Measurements from ENCODE around the gene VAMP4. TPM values are rescaled to one million over a fixed set of nuclear protein-coding genes. Genes with fewer than 3 reads are reported as not detected.
"Not testable (repeated sequence)": the region's sequence is repeated elsewhere in the genome, so short reads cannot be mapped to it uniquely, and the experiment has no call there.

Gene VAMP4
- total RNA-seq, 6 experiments from 2014 or later, result 3.9 to 7.9 (median 6.0) TPM

DNA sequence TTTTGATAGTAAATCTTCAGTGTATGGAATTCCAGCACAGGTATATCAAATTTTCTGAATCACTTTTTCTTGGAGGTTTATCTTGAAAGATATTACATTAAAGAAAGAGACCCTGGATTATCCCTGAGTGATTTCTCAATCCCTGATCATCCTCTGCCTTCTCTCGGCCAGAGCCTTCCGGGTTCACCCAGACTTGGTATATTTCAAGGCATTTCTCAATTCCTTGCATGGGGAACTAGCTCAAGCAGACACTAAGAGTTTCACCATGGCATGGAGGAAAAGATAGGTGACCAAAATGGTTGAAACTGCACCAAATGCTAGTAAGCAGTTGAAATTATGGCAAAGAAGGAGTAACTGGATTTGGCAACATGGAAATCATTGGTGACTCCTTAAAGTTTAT lies 5.7 kb downstream of the VAMP4 start:
- ATAC-seq, result no peak
- TF ChIP-seq, protein P1, sequence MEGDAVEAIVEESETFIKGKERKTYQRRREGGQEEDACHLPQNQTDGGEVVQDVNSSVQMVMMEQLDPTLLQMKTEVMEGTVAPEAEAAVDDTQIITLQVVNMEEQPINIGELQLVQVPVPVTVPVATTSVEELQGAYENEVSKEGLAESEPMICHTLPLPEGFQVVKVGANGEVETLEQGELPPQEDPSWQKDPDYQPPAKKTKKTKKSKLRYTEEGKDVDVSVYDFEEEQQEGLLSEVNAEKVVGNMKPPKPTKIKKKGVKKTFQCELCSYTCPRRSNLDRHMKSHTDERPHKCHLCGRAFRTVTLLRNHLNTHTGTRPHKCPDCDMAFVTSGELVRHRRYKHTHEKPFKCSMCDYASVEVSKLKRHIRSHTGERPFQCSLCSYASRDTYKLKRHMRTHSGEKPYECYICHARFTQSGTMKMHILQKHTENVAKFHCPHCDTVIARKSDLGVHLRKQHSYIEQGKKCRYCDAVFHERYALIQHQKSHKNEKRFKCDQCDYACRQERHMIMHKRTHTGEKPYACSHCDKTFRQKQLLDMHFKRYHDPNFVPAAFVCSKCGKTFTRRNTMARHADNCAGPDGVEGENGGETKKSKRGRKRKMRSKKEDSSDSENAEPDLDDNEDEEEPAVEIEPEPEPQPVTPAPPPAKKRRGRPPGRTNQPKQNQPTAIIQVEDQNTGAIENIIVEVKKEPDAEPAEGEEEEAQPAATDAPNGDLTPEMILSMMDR (IDR thresholded peaks at IDR 0.05), result no peak
- intact Hi-C loops (cut with DNase I), result no loop called here

DNA sequence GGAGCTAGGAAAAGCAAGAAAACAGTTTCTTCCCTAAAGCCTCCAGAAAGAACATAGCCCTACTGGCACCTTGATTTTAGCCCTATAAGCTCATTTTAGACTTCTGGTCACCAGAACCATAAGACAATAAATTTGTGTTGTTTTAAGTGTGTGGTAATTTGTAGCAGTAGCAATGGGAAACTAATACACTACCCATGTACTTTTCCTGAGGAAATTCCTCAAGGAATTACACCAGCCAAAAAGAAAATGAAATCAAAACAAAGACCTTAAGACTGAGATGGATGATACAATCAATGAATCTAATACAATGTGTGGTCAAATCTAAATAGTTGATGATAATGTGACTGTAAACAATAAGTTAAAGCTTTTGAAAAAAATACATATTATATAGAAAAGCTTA lies 11.8 kb downstream of the VAMP4 start:
- TF ChIP-seq, protein P1 (IDR thresholded peaks at IDR 0.05), result no peak
- TF ChIP-seq POLR2A (IDR thresholded peaks at IDR 0.05), result no peak
- Histone ChIP-seq H3K27me3 (no peaks in the 10 kb centered on the region), H3K4me1 (no peaks in the 10 kb centered on the region), H3K4me3 (no peak overlapping the region), H3K36me3 (peaks cover 0 to 22% (median 4%) of the 10 kb centered on the region in 4 donors), H3K27ac (no peak overlapping the region), H3K9me3 (no peaks in the 10 kb centered on the region)
- DNase-seq, result no peak
- no peak for ATAC-seq
- intact Hi-C loops (cut with DNase I), result no loop called here

More for the DNA sequence above, 5.7 kb downstream of the VAMP4 start:
- Histone ChIP-seq H3K36me3 (peaks cover 0 to 24% (median 5%) of the 10 kb centered on the region in 4 donors), H3K9me3 (no peaks in the 10 kb centered on the region), H3K4me1 (peaks cover 0 to 8% (median 0%) of the 10 kb centered on the region in 4 donors), H3K4me3 (no peak overlapping the region), H3K27ac (no peak overlapping the region), H3K27me3 (no peaks in the 10 kb centered on the region)
- DNase-seq, result no peak
- WGBS (ENCODE audit: insufficient coverage, low coverage, low lambda C conversion rate, missing lambda C conversion rate), result 79% methylated on average over 2 of the region's 2 CpGs

DNA sequence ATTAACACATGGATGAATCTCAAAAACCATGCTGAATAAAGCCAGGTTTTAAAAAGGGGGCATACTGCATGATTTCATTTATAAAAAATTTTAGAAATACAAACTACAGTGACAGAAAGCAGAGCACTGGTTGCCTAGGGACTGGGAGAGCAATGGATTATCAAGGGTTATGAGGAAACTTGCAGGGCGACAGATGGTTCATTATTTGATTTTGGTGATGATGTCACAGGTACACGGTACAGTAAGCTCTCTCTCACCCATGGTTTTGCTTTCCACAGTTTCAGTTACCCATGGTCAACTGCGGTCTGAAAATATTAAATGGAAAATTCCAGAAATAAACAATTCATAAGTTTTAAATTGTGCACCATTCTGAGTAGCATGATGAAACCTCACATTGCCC lies 14.1 kb downstream of the VAMP4 start:
- intact Hi-C loops (cut with DNase I), result no loop called here
- H3K4me3 ChIP-seq, result no peak overlapping the region
- peaks cover 0 to 17% (median 4%) of the 10 kb centered on the region in 4 donors for H3K36me3 ChIP-seq
- no peak overlapping the region for H3K27ac ChIP-seq
- H3K27me3 ChIP-seq, result no peaks in the 10 kb centered on the region
- DNase-seq, result no peak
- TF ChIP-seq POLR2A (IDR thresholded peaks at IDR 0.05), result no peak
- TF ChIP-seq, protein P1 (IDR thresholded peaks at IDR 0.05), result no peak
- WGBS (ENCODE audit: insufficient coverage, low coverage, low lambda C conversion rate, missing lambda C conversion rate), result 84% methylated on average over 3 of the region's 3 CpGs
- no peak for ATAC-seq
- H3K9me3 ChIP-seq, result peaks cover 0 to 5% (median 0%) of the 10 kb centered on the region in 4 donors
- H3K4me1 ChIP-seq, result no peaks in the 10 kb centered on the region

DNA sequence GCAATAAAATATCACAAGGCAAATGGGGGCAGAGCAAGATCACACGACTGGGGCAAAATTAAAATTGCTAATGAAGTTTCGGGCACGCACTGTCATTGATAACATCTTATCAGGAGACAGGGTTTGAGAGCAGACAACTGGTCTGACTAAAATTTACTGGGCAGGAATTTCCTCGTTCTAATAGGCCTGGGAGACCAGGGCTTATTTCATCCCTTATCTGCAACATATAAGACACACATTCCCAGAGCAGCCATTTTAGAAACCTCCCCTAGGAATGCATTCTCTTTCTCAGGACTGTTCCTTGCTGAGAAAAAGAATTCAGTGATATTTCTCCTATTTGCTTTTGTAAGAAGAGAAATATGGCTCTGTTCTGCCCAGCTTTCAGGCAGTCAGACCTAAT lies 18.7 kb downstream of the VAMP4 start:
- H3K9me3 ChIP-seq; DNase-seq; intact Hi-C loops (cut with DNase I); H3K27me3 ChIP-seq; H3K4me3 ChIP-seq; H3K4me1 ChIP-seq; ATAC-seq; H3K27ac ChIP-seq: not testable (repeated sequence)
- 100% methylated on average over 2 of the region's 4 CpGs for WGBS (ENCODE audit: insufficient coverage, low coverage, low lambda C conversion rate, missing lambda C conversion rate)
- H3K36me3 ChIP-seq, result peaks cover 0 to 17% (median 2%) of the 10 kb centered on the region in 4 donors

DNA sequence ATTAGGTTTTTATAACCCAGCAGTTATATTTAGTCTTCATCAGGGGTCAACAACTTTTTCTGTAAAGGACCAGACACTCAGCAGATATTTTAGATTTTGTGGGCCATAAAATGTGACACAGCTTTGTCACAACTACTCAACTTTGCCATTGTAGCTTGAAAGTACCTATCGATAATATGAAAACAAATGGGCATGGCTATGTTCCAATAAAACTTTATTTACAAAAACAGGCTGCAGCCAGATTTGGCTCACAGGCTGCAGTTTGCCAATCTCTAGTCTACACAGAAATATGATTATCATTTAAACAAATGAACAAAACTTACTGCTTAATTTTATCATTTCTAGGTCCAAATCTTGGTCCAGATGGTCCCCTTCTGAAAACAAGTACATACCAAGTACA lies 23.0 kb downstream of the VAMP4 start:
- WGBS (ENCODE audit: insufficient coverage, low coverage, low lambda C conversion rate, missing lambda C conversion rate), result 50% methylated on average over 1 of the region's 1 CpG
- Histone ChIP-seq H3K4me3 (no peak overlapping the region), H3K36me3 (peaks cover 0 to 2% (median 0%) of the 10 kb centered on the region in 4 donors), H3K4me1 (no peaks in the 10 kb centered on the region), H3K27me3 (no peaks in the 10 kb centered on the region), H3K9me3 (peaks cover 0 to 5% (median 0%) of the 10 kb centered on the region in 4 donors), H3K27ac (no peak overlapping the region)
- no peak for ATAC-seq
- no peak for TF ChIP-seq POLR2A (IDR thresholded peaks at IDR 0.05)
- TF ChIP-seq, protein P1 (IDR thresholded peaks at IDR 0.05), result no peak
- intact Hi-C loops (cut with DNase I), result loop anchor here in 1 of 2 donors (10.0 kb wide), 1 partner anchor 74 kb away; no protein-coding TSS in a partner anchor
- DNase-seq, result no peak
